HG03139 (cell line): ENCODE measurements around the gene GMCL1.

Experiments
- ATAC-seq: cut with Tn5 transposase; IDR thresholded peaks from one replicate; pipeline ENCODE4 v1.9.1; 2021; ENCODE audit not compliant: unreplicated experiment

The GMCL1 gene

DNA sequence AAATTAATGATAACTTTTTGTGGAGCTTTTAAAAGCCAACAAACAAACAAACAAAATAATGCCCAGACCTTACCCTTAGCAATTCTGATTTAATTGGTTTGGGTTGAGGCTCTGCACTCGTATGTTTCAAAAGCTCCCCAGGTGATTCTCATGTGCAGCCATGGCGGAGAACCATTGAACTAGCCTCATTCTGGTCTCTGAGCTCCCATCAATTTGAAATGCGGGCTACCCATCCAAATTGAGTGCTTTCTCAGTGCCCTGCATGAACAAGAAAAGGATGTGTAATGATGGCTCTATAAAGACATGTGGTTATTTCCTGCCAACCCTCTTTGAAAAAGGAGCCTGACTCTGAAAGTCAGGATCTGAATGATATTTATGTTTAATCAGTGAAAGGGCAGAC lies 93.7 kb downstream of the GMCL1 start:
- no peak for ATAC-seq

- ATAC-seq: no peak
Observed at GRCh38 chr2:69926849-69927515, 97.5 kb downstream of the GMCL1 start.
